SK-N-SH treated with all-trans-retinoic acid at 6 μM for 48 hours (cell line): ENCODE measurements around the gene CCDC38.

Experiments
- ATAC-seq: fragments of 200-7000 bp; cut with Tn5 transposase; 3 replicates; pipeline ENCODE4 v1.9.1; 2020; ENCODE audit warnings: mild to moderate bottlenecking, moderate library complexity
- BACH2 ChIP-seq: fragments of 250-450 bp; sonication (Bioruptor Pico); IDR thresholded peaks from 2 replicates; pipeline ENCODE4 v1.9.0; 2021; ENCODE audit warnings: mild to moderate bottlenecking, borderline replicate concordance
- CSDC2 ChIP-seq: fragments of 250-450 bp; sonication (Bioruptor Pico); IDR thresholded peaks from 2 replicates; pipeline ENCODE4 v1.5.0; 2020; ENCODE audit warnings: mild to moderate bottlenecking, moderate library complexity
- ESRRG ChIP-seq: fragments of 250-450 bp; sonication (Bioruptor Pico); IDR thresholded peaks from 2 replicates; pipeline ENCODE4 v1.6.1; 2021; ENCODE audit warnings: mild to moderate bottlenecking
- GLIS3 ChIP-seq: fragments of 250-450 bp; sonication (Bioruptor Pico); IDR thresholded peaks from 2 replicates; pipeline ENCODE4 v1.5.0; 2020; ENCODE audit warnings: mild to moderate bottlenecking, moderate library complexity
- ISL1 ChIP-seq: fragments of 250-450 bp; sonication (Bioruptor Pico); IDR thresholded peaks from 2 replicates; pipeline ENCODE4 v2.1.2; 2022; ENCODE audit warnings: mild to moderate bottlenecking, moderate library complexity
- OSR1 ChIP-seq: fragments of 250-450 bp; sonication (Bioruptor Pico); IDR thresholded peaks from 2 replicates; pipeline ENCODE4 v1.8.0; 2022; ENCODE audit warnings: moderate library complexity, mild to moderate bottlenecking, inconsistent platforms
- POU6F1 ChIP-seq: fragments of 250-450 bp; sonication (Bioruptor Pico); IDR thresholded peaks from 2 replicates; pipeline ENCODE4 v1.8.0; 2021; ENCODE audit warnings: low read depth, mild to moderate bottlenecking, moderate library complexity, borderline replicate concordance
- RARB ChIP-seq: fragments of 250-450 bp; sonication (Bioruptor Pico); IDR thresholded peaks from 2 replicates; pipeline ENCODE4 v1.8.0; 2021; ENCODE audit warnings: mild to moderate bottlenecking, moderate library complexity
- TCF4 ChIP-seq: fragments of 250-450 bp; sonication (Bioruptor Pico); IDR thresholded peaks from 2 replicates; pipeline ENCODE4 v1.8.0; 2021; ENCODE audit warnings: mild to moderate bottlenecking, moderate library complexity, borderline replicate concordance
- TOX ChIP-seq: fragments of 250-450 bp; sonication (Bioruptor Pico); IDR thresholded peaks from 2 replicates; pipeline ENCODE4 v1.8.0; 2021; ENCODE audit warnings: mild to moderate bottlenecking, moderate library complexity, borderline replicate concordance
- TSHZ2 ChIP-seq: fragments of 250-450 bp; sonication (Bioruptor Pico); IDR thresholded peaks from 2 replicates; pipeline ENCODE4 v1.5.0; 2020; ENCODE audit warnings: mild to moderate bottlenecking, moderate library complexity
- ZC3H10 ChIP-seq: fragments of 250-450 bp; sonication (Bioruptor Pico); IDR thresholded peaks from 2 replicates; pipeline ENCODE4 v1.5.1; 2021; ENCODE audit warnings: mild to moderate bottlenecking, moderate library complexity
- ZFP3 ChIP-seq: fragments of 250-450 bp; sonication (Bioruptor Pico); IDR thresholded peaks from 2 replicates; pipeline ENCODE4 v1.5.0; 2020; ENCODE audit warnings: mild to moderate bottlenecking, moderate library complexity
- ZNF565 ChIP-seq: fragments of 450-650 bp; formaldehyde crosslinking; conservative IDR thresholded peaks from 2 replicates; pipeline ENCODE4 v1.5.0; 2020; ENCODE audit warnings: low read depth, mild to moderate bottlenecking, moderate library complexity
- ZNF8 ChIP-seq: fragments of 450-650 bp; formaldehyde crosslinking; IDR thresholded peaks from 2 replicates; pipeline ENCODE4 v1.5.0; 2020; ENCODE audit warnings: mild to moderate bottlenecking, moderate library complexity
- TF ChIP-seq, protein P1 (sequence below): fragments of 250-450 bp; sonication (Bioruptor Pico); IDR thresholded peaks from 2 replicates; pipeline ENCODE4 v1.5.1; 2021; ENCODE audit warnings: mild to moderate bottlenecking, moderate library complexity
- TF ChIP-seq, protein P2 (sequence below): fragments of 250-450 bp; sonication (Bioruptor Pico); IDR thresholded peaks from 2 replicates; pipeline ENCODE4 v1.5.1; 2020; ENCODE audit warnings: low read depth, mild to moderate bottlenecking, moderate library complexity
- TF ChIP-seq, protein P3 (sequence below): fragments of 250-450 bp; sonication (Bioruptor Pico); IDR thresholded peaks from 2 replicates; pipeline ENCODE4 v1.8.0; 2020; ENCODE audit warnings: mild to moderate bottlenecking, moderate library complexity, borderline replicate concordance

CCDC38 gene

DNA sequence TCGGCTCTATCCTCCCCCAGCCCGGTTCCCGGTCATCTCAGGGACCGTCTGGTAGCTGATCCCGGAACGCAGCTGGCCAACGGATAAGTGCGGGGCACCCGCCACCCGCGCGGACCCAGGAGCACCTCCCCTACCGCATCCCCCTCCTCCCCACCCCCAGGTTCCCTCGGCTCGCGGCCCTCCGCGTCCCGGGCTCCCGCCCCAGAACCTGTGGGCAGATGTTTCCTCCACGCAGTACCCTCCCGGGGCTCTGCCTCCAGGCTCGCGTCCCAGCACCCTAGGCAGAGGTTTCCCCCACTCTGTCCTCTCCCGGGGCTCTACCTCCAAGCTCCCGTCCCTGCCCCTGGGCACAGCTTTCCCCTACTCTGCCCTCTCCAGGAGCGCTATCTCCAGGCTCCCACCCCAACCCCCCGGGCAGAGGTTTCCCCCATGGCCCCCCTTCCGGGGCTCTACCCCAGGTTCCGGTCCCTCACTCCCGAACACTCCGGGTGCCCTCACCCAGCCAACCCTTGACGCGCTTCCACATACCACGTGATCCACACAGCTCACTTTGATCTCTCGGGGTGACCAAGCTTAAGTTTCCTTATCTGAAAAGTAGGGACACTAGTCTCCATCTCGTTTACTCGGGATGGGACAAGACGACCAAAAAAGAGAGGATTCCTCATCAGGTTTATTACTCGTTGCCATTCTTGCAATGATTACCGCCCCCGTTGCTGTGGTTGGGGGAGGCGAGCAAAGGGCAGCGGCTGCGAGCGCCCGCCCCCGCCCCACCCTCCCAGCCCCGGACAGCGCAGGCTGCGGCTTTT lies at the start of gene CCDC38:
Gene CCDC38 (minus strand): TSS at position 91 of the 806 bp plus-strand sequence. CDS start 6,105 bp downstream, outside the sequence.
- TF ChIP-seq, protein P1, sequence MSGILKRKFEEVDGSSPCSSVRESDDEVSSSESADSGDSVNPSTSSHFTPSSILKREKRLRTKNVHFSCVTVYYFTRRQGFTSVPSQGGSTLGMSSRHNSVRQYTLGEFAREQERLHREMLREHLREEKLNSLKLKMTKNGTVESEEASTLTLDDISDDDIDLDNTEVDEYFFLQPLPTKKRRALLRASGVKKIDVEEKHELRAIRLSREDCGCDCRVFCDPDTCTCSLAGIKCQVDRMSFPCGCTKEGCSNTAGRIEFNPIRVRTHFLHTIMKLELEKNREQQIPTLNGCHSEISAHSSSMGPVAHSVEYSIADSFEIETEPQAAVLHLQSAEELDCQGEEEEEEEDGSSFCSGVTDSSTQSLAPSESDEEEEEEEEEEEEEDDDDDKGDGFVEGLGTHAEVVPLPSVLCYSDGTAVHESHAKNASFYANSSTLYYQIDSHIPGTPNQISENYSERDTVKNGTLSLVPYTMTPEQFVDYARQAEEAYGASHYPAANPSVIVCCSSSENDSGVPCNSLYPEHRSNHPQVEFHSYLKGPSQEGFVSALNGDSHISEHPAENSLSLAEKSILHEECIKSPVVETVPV, result no peak
- TF ChIP-seq ISL1 (CRISPR knock-in tag) (no peak), CSDC2 (CRISPR knock-in tag) (no peak), TCF4 (0 out of 2 replicates have a peak, but pooled peaks have one; percentile 21)
- TF ChIP-seq, protein P2, sequence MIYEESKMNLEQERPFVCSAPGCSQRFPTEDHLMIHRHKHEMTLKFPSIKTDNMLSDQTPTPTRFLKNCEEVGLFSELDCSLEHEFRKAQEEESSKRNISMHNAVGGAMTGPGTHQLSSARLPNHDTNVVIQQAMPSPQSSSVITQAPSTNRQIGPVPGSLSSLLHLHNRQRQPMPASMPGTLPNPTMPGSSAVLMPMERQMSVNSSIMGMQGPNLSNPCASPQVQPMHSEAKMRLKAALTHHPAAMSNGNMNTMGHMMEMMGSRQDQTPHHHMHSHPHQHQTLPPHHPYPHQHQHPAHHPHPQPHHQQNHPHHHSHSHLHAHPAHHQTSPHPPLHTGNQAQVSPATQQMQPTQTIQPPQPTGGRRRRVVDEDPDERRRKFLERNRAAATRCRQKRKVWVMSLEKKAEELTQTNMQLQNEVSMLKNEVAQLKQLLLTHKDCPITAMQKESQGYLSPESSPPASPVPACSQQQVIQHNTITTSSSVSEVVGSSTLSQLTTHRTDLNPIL (CRISPR knock-in tag), result no peak
- peak; percentile 91 for ATAC-seq

GRCh38 chr12:95990136-95990535 lies 47.7 kb upstream of the CCDC38 start:
- no peak for TF ChIP-seq ZFP3 (CRISPR knock-in tag)
- no peak for TF ChIP-seq CSDC2 (CRISPR knock-in tag)
- no peak for TF ChIP-seq ESRRG (CRISPR knock-in tag)
- no peak for TF ChIP-seq BACH2 (CRISPR knock-in tag)
- no peak for TF ChIP-seq ZNF565 (CRISPR knock-in tag)
- TF ChIP-seq POU6F1 (CRISPR knock-in tag), result no peak

DNA sequence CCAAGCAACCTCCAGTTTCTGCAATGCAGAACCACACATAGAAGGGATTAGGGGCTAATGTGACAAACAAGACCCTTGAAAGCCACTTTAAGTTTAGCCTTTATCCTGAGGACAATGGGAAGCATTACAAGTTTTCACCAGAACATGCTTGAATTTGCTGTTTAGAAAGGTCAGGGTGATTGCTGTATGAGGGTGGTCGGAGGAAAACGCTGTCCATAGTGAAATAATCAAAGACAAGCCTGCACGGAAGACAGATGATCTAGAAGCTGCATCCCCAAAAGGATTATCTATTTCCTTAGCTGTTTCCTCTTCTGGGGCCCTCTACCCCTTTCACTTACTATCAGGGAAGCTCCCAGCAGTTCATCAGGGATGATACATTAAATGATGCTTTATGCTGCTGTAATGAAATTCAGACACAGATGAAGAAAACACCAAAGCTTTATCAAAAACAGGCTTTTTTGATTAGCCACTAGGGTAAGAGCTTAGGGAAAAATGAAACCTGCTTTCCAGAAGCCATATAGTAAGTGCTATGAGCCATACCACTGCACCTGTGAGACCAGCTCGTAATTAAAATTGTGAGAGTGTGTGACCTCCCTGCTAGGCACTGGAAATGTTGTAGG lies 47.2 kb upstream of the CCDC38 start:
- ATAC-seq, result no peak; the same call in 2 of the 3 replicates
- TF ChIP-seq TOX (CRISPR knock-in tag) (no peak), TCF4 (peak; percentile 73; the same call in 1 of the 2 replicates), GLIS3 (CRISPR knock-in tag) (no peak)

More at GRCh38 chr12:95990136-95990535, 47.7 kb upstream of the CCDC38 start:
- no peak for ATAC-seq

- TF ChIP-seq ZNF8 (no peak), GLIS3 (CRISPR knock-in tag) (no peak), OSR1 (no peak), ZFP3 (CRISPR knock-in tag) (no peak), RARB (CRISPR knock-in tag) (no peak), TSHZ2 (no peak), CSDC2 (CRISPR knock-in tag) (no peak), TOX (CRISPR knock-in tag) (no peak), ZC3H10 (no peak), ISL1 (CRISPR knock-in tag) (no peak), BACH2 (CRISPR knock-in tag) (no peak)
- TF ChIP-seq, protein P3, sequence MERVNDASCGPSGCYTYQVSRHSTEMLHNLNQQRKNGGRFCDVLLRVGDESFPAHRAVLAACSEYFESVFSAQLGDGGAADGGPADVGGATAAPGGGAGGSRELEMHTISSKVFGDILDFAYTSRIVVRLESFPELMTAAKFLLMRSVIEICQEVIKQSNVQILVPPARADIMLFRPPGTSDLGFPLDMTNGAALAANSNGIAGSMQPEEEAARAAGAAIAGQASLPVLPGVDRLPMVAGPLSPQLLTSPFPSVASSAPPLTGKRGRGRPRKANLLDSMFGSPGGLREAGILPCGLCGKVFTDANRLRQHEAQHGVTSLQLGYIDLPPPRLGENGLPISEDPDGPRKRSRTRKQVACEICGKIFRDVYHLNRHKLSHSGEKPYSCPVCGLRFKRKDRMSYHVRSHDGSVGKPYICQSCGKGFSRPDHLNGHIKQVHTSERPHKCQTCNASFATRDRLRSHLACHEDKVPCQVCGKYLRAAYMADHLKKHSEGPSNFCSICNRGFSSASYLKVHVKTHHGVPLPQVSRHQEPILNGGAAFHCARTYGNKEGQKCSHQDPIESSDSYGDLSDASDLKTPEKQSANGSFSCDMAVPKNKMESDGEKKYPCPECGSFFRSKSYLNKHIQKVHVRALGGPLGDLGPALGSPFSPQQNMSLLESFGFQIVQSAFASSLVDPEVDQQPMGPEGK, result no peak
- TF ChIP-seq, protein P1, result no peak
- TF ChIP-seq, all 23 proteins: peak for 0
- no peak for ATAC-seq
Observed at GRCh38 chr12:95988506-95989275, 46.3 kb upstream of the CCDC38 start.
